ENCODE data around the gene SORCS2. TPM values are rescaled to one million over a fixed set of nuclear protein-coding genes. Genes with fewer than 3 reads are reported as not detected.

Gene SORCS2
- total and polyA plus RNA-seq, 2 of the 13 experiments (the other 11 are each of a cell fraction or from before 2014, with no cell fraction given) = 0.82 to 1.0 TPM

- BruUV-seq (replicated peaks) = no TSS peak
- ATAC-seq = no peak
- POLR2A ChIA-PET = no interaction called here
Observed at GRCh38 chr4:7470111-7470510, 277.8 kb downstream of the SORCS2 start.

DNA sequence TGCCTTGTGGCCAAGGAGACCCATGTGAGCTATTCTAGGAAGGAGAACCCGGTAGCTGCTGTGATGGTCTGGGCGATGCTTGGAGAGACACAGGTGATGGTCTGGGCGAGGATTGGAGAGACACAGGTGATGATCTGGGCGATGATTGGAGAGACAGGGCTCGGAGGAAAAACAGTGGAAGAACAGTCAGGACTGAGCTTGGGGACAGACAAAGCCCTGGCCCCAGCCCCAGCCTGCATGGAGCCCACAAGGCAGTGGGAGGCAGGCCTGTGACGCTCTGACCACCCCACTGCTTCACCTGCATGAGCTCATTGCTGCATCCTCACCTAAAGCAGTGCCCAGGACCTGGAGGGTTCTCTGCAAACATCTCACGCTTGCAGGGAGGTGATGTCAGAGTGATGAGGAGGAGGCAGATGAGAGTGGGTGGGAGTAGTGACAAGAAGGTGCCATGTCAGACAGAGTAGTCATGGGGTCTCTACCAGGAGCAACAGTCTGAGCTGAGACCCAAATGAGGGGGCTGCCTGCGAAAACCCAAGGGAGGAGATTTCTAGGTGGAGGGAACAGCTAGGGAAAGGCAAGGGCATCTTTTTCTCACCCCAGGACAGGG lies 278.3 kb downstream of the SORCS2 start:
- CTCF ChIA-PET (ENCODE audit: low intra/inter-chr PET ratio, low total read pairs) = no interaction called here
- no peaks in the 10 kb centered on the region for H4K20me1 ChIP-seq (ENCODE audit: insufficient read depth, low read length)
- no peaks in the 10 kb centered on the region for H3K4me1 ChIP-seq (ENCODE audit: insufficient read depth, low read length)
- peaks cover 1 to 31% of the 10 kb centered on the region in 2 experiments; a peak in 4 of 5 replicates for H3K27me3 ChIP-seq (ENCODE audit: control insufficient read depth in 1 of 2, insufficient read depth in 2 of 2, low read length in 2 of 2)
- H3K4me3 ChIP-seq (replicated peaks in 1 of 3; ENCODE audit: insufficient read depth in 1 of 3, low read depth in 2 of 3, low read length in 3 of 3) = no peak overlapping the region
- H2AFZ ChIP-seq (ENCODE audit: low read length) = no peak overlapping the region
- H3K79me2 ChIP-seq (ENCODE audit: insufficient read depth, low read length) = no peaks in the 10 kb centered on the region
- 11% methylated on average over 8 of the region's 8 CpGs for WGBS (ENCODE audit: low lambda C conversion rate)
- H3K9ac ChIP-seq (ENCODE audit: insufficient read depth, low read depth, low read length) = no peak overlapping the region
- H3K27ac ChIP-seq (ENCODE audit: extremely low read length, insufficient read depth, low read length) = no peak overlapping the region
- no peak for ATAC-seq
- no peaks in the 10 kb centered on the region for H3K9me3 ChIP-seq (ENCODE audit: low read length)
- no peak overlapping the region for H3K4me2 ChIP-seq (ENCODE audit: low read depth, low read length)
- no peak for FAIRE-seq
- in situ Hi-C loops (cut with HindIII; ENCODE audit: extremely low pct_ligation_motif_present, low pct_unique_long_range_greater_than_20kb) (no loop called here), intact Hi-C loops (cut with micrococcal nuclease; ENCODE audit: unreplicated experiment) (no loop called here)
- H3K36me3 ChIP-seq (replicated peaks in 1 of 2; ENCODE audit: control insufficient read depth in 1 of 2, insufficient read depth in 2 of 2, low read length in 2 of 2) = no peaks in the 10 kb centered on the region
- DNase-seq (ENCODE audit: low spot score) = no peak
- no TSS peak for BruUV-seq (replicated peaks)
- POLR2A ChIA-PET = no interaction called here
- TF ChIP-seq ZNF432 (CRISPR knock-in tag; IDR thresholded peaks at IDR 0.05; ENCODE audit: borderline replicate concordance) (no peak), PAXIP1 (CRISPR knock-in tag; conservative IDR thresholded peaks at IDR 0.05) (no peak), ZFP36 (IDR thresholded peaks at IDR 0.05; ENCODE audit: borderline replicate concordance, low read depth, low read length, partially characterized antibody) (no peak), ARNTL (CRISPR knock-in tag; IDR thresholded peaks at IDR 0.05) (no peak)
- TF ChIP-seq, protein P1, sequence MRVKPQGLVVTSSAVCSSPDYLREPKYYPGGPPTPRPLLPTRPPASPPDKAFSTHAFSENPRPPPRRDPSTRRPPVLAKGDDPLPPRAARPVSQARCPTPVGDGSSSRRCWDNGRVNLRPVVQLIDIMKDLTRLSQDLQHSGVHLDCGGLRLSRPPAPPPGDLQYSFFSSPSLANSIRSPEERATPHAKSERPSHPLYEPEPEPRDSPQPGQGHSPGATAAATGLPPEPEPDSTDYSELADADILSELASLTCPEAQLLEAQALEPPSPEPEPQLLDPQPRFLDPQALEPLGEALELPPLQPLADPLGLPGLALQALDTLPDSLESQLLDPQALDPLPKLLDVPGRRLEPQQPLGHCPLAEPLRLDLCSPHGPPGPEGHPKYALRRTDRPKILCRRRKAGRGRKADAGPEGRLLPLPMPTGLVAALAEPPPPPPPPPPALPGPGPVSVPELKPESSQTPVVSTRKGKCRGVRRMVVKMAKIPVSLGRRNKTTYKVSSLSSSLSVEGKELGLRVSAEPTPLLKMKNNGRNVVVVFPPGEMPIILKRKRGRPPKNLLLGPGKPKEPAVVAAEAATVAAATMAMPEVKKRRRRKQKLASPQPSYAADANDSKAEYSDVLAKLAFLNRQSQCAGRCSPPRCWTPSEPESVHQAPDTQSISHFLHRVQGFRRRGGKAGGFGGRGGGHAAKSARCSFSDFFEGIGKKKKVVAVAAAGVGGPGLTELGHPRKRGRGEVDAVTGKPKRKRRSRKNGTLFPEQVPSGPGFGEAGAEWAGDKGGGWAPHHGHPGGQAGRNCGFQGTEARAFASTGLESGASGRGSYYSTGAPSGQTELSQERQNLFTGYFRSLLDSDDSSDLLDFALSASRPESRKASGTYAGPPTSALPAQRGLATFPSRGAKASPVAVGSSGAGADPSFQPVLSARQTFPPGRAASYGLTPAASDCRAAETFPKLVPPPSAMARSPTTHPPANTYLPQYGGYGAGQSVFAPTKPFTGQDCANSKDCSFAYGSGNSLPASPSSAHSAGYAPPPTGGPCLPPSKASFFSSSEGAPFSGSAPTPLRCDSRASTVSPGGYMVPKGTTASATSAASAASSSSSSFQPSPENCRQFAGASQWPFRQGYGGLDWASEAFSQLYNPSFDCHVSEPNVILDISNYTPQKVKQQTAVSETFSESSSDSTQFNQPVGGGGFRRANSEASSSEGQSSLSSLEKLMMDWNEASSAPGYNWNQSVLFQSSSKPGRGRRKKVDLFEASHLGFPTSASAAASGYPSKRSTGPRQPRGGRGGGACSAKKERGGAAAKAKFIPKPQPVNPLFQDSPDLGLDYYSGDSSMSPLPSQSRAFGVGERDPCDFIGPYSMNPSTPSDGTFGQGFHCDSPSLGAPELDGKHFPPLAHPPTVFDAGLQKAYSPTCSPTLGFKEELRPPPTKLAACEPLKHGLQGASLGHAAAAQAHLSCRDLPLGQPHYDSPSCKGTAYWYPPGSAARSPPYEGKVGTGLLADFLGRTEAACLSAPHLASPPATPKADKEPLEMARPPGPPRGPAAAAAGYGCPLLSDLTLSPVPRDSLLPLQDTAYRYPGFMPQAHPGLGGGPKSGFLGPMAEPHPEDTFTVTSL (CRISPR knock-in tag; IDR thresholded peaks at IDR 0.05; ENCODE audit: borderline replicate concordance) = no peak

More at GRCh38 chr4:7470111-7470510, 277.8 kb downstream of the SORCS2 start:
- intact Hi-C loops (cut with micrococcal nuclease; ENCODE audit: unreplicated experiment) (no loop called here), in situ Hi-C loops (cut with HindIII; ENCODE audit: extremely low pct_ligation_motif_present, low pct_unique_long_range_greater_than_20kb) (no loop called here)
- H3K79me2 ChIP-seq (ENCODE audit: insufficient read depth, low read length) = no peaks in the 10 kb centered on the region
- no peak overlapping the region for H3K4me2 ChIP-seq (ENCODE audit: low read depth, low read length)
- WGBS (ENCODE audit: low lambda C conversion rate) = 0% methylated on average over 3 of the region's 3 CpGs
- H3K9me3 ChIP-seq (ENCODE audit: low read length) = no peaks in the 10 kb centered on the region
- H3K36me3 ChIP-seq (replicated peaks in 1 of 2; ENCODE audit: control insufficient read depth in 1 of 2, insufficient read depth in 2 of 2, low read length in 2 of 2) = no peaks in the 10 kb centered on the region
- CTCF ChIA-PET (ENCODE audit: low intra/inter-chr PET ratio, low total read pairs) = no interaction called here
- H3K27ac ChIP-seq (ENCODE audit: extremely low read length, insufficient read depth, low read length) = no peak overlapping the region
- H4K20me1 ChIP-seq (ENCODE audit: insufficient read depth, low read length) = no peaks in the 10 kb centered on the region
- no peak overlapping the region for H2AFZ ChIP-seq (ENCODE audit: low read length)
- H3K27me3 ChIP-seq (ENCODE audit: control insufficient read depth in 1 of 2, insufficient read depth in 2 of 2, low read length in 2 of 2) = peaks cover 1 to 30% of the 10 kb centered on the region in 2 experiments; a peak in 4 of 5 replicates
- no peak overlapping the region for H3K9ac ChIP-seq (ENCODE audit: insufficient read depth, low read depth, low read length)
- DNase-seq (ENCODE audit: low spot score) (no peak), FAIRE-seq (no peak)
- TF ChIP-seq, protein P2, sequence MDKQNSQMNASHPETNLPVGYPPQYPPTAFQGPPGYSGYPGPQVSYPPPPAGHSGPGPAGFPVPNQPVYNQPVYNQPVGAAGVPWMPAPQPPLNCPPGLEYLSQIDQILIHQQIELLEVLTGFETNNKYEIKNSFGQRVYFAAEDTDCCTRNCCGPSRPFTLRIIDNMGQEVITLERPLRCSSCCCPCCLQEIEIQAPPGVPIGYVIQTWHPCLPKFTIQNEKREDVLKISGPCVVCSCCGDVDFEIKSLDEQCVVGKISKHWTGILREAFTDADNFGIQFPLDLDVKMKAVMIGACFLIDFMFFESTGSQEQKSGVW (CRISPR knock-in tag; IDR thresholded peaks at IDR 0.05; ENCODE audit: borderline replicate concordance) = no peak
- TF ChIP-seq ZNF775 (CRISPR knock-in tag; IDR thresholded peaks at IDR 0.05; ENCODE audit: borderline replicate concordance) = no peak
- no peak for TF ChIP-seq ZBTB8A (CRISPR knock-in tag; IDR thresholded peaks at IDR 0.05; ENCODE audit: borderline replicate concordance, low read depth)
- no peaks in the 10 kb centered on the region for H3K4me1 ChIP-seq (ENCODE audit: insufficient read depth, low read length)
- no peak overlapping the region for H3K4me3 ChIP-seq (replicated peaks in 1 of 3; ENCODE audit: insufficient read depth in 1 of 3, low read depth in 2 of 3, low read length in 3 of 3)
